BJ (cell line): ENCODE data around the gene SAXO2. TPM values are rescaled to one million over a fixed set of nuclear protein-coding genes. Genes with fewer than 3 reads are reported as not detected.
"Not testable (repeated sequence)": the region's sequence is repeated elsewhere in the genome, so short reads cannot be mapped to it uniquely, and the experiment has no call there.

Source experiments
- CTCF ChIA-PET: fragments of 350-600 bp; formaldehyde crosslinking; extraction: SDS; loops from one replicate; lab custom pipeline; 2021; ENCODE audit warnings: antibody characterized with exemption, inconsistent platforms; lab: Yijun Ruan, JAX
- POLR2A ChIA-PET: fragments of 300-600 bp; sonication (Branson Sonifier 250); formaldehyde crosslinking; extraction: SDS; loops from one replicate; lab custom pipeline; 2021; ENCODE audit warnings: antibody characterized with exemption; lab: Charles Lee
- DNase-seq: peaks from one replicate; pipeline ENCODE4 v3.0.0-alpha.2; 2011; ENCODE audit warnings: low read depth
- H3K27me3 ChIP-seq: 2 replicates; pipeline ENCODE4 v1.6.0; 2011; ENCODE audit warnings: low read length; ENCODE audit not compliant: control insufficient read depth, insufficient read depth
- H3K36me3 ChIP-seq: 2 replicates; pipeline ENCODE4 v1.5.1; 2011; ENCODE audit warnings: low read length; ENCODE audit not compliant: control insufficient read depth, insufficient read depth
- H3K4me3 ChIP-seq: 2 replicates; pipeline ENCODE4 v1.5.1; 2011; ENCODE audit warnings: low read depth, mild to moderate bottlenecking, control low read depth, low read length
- polyA minus RNA-seq: library from RNA; depleted of rRNA, polyadenylated mRNA; stranded (reverse); fragments of >200 nt; gene quantifications from 2 replicates; pipeline ENCODE4 v1.2.3, GENCODE V29; 2011; rRNA and poly(A)+ RNA removed
- polyA plus RNA-seq: library from polyadenylated mRNA; depleted of rRNA; stranded (reverse); fragments of >200 nt; gene quantifications from 2 replicates; pipeline ENCODE4 v1.2.3, GENCODE V29; 2011; rRNA removed
- TF ChIP-seq, protein P1 (sequence below): IDR thresholded peaks from 2 replicates; pipeline ENCODE4 v1.5.1; 2011; ENCODE audit warnings: low read depth, mild to moderate bottlenecking, control low read depth, inconsistent platforms, low read length, moderate library complexity; ENCODE audit not compliant: insufficient read depth

The SAXO2 gene, protein sequence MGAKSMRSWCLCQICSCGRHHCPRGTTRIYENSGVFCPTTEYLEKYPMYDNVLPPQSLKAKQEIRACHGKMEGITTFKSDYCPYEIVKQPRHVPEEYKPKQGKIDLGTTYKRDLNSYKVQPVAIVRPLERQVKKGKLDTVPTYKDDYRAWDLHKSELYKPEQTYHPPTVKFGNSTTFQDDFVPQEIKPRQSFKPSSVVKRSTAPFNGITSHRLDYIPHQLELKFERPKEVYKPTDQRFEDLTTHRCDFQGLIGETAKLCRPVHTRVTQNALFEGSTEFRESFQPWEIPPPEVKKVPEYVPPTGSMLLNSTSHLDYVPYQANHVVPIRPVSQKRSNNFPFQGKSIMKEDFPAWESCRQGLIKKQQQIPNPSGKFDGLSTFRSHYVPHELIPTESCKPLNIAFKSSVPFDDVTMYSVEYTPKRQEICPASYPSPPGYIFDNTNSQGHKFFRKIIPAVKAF
- polyA plus RNA-seq = 0.45 and 0.49 TPM in 2 replicates
- 0.66 and 3.6 TPM in 2 replicates for polyA minus RNA-seq

DNA sequence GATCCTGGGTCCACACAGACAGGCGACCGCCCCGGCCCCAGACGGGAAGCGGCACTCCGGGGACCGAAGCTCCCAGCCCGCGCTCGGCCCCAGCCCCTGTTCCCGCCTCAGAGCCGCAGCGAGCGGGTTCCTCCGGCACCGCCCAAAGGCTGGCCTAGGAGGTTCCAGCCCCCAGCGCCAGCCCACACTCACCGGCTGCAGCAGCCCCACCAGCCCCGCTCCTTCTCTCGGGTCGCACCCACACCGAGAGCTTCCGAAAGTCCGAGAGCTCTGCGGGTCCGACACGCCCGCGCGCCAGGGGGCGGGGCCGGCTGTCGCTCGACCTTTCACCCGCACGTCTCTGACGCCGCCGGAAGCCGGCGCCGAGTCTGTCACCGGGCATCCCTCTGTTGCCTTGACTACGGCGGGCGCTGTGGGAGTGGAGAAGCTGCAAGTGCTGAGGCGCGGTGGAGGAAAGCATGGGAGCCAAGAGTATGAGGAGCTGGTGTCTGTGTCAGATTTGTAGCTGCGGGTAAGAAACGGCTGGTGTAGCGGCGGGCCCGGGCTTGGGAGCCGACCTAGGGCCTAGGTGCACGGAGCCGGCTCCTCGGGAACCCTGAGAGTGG lies at the start of gene SAXO2, which contains the start of gene EFL1:
Gene SAXO2, plus strand, starts transcription at position 397 of the 605 bp plus-strand sequence. Its CDS starts 62 bp downstream, at position 459.
Gene EFL1, minus strand, starts transcription at position 313 of the 605 bp plus-strand sequence. CDS start 956 bp downstream, outside the sequence.
- TF ChIP-seq, protein P1, sequence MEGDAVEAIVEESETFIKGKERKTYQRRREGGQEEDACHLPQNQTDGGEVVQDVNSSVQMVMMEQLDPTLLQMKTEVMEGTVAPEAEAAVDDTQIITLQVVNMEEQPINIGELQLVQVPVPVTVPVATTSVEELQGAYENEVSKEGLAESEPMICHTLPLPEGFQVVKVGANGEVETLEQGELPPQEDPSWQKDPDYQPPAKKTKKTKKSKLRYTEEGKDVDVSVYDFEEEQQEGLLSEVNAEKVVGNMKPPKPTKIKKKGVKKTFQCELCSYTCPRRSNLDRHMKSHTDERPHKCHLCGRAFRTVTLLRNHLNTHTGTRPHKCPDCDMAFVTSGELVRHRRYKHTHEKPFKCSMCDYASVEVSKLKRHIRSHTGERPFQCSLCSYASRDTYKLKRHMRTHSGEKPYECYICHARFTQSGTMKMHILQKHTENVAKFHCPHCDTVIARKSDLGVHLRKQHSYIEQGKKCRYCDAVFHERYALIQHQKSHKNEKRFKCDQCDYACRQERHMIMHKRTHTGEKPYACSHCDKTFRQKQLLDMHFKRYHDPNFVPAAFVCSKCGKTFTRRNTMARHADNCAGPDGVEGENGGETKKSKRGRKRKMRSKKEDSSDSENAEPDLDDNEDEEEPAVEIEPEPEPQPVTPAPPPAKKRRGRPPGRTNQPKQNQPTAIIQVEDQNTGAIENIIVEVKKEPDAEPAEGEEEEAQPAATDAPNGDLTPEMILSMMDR = no peak
- H3K36me3 ChIP-seq = no peaks in the 10 kb centered on the region
- H3K27me3 ChIP-seq = no peaks in the 10 kb centered on the region
- ChIA-PET POLR2A (no interaction called here), CTCF (interaction anchor here (1.3 to 1.4 kb wide), 2 partner anchors 18 to 23 kb away, joined by 3 to 4 read pairs; no protein-coding TSS in a partner anchor)
- DNase-seq = peak; percentile 47
- H3K4me3 ChIP-seq = peak within 1 kb of the TSS; percentile 92

DNA sequence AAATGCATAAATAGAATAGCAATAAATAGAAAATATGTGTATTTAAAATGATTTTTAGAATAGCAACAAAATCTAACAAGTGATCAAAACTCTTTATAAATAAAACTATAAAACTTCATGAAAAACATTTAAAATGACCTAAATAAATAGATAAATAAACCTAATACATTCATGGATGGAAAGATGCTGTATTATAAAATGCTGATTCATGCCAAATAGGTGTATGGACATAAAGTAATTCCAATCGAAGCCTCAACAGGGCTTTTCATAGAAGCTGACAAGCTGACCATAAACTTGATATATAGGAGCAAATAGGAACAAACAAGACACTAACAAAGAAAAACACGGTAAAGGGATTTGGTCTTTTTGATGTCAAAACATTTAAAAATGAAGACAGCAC lies 46.5 kb upstream of the SAXO2 start:
- POLR2A ChIA-PET, H3K4me3 ChIP-seq, DNase-seq, H3K27me3 ChIP-seq, CTCF ChIA-PET, H3K36me3 ChIP-seq: not testable (repeated sequence)

DNA sequence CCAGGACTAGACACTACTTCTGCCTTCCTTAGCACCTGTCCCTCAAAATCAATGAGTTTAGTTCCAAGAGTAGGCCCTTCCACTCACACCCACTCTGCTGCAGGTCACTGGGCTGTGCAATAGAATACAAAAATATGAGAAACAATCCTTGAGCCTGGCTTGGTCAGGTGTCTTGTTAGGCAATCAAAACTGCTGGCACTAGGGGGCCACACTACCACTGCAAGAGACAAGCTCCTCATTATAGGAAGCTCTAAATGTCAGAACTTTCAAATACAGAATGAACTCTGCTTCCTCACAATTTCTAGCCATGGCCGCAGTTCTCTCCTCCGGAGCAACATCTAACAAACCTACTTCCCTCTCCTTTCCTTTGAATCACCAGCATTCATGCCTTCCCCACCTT lies 41.1 kb upstream of the SAXO2 start:
- DNase-seq, CTCF ChIA-PET, H3K27me3 ChIP-seq, POLR2A ChIA-PET, H3K36me3 ChIP-seq, H3K4me3 ChIP-seq: not testable (repeated sequence)
- TF ChIP-seq, protein P1 = 0 out of 2 replicates have a peak, but pooled peaks have one; percentile 17

DNA sequence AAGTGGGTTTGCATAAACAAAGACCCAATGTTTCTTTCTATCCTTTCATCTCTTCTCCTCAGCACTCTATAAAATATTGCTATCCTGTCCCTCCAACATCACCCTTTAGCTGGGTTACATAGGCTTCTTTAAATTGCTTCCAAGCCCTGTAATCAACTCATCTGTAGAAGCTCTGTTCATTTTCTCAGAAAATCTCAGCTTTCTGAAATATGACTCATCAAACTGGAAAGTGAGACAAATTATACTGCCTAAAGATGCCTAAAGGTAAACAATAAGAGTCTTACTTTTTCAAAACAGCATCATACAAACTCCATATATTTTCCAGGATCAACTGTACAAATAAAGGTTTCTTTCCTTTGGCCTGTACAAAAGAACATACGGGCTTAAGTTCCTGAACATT lies 33.9 kb upstream of the SAXO2 start:
- DNase-seq = no peak
- H3K4me3 ChIP-seq = no peak overlapping the region
- no peaks in the 10 kb centered on the region for H3K36me3 ChIP-seq
- CTCF ChIA-PET = no interaction called here
- POLR2A ChIA-PET = no interaction called here
- TF ChIP-seq, protein P1 = no peak
- H3K27me3 ChIP-seq = no peaks in the 10 kb centered on the region

DNA sequence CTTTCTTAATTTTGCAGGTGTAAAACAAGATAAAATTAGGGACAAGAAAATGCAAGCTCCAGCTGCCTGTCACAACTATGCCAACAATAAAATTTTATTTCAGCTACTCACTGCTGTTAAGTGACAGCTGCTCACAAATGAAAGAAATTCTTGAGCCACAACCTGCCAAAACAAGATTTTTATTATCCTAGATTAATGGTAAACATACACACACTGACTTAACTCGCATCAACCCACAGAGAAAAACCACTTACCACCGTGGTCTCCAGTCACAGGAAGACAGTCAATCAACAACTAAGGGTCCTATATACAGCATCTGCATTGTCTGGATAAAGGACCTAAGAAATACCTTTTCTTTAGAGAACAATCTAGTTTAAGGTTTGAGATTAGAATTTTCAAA lies 31.4 kb upstream of the SAXO2 start:
- TF ChIP-seq, protein P1 = no peak
- ChIA-PET CTCF (no interaction called here), POLR2A (no interaction called here)
- H3K27me3 ChIP-seq = no peaks in the 10 kb centered on the region
- H3K4me3 ChIP-seq = no peak overlapping the region
- DNase-seq = no peak
- H3K36me3 ChIP-seq = no peaks in the 10 kb centered on the region
